HG03108 (cell line): ENCODE measurements around the gene HS6ST1.
A peak's percentile ranks its signal among the peaks of the same experiment; 100 is the strongest.

Source experiments
- ATAC-seq: cut with Tn5 transposase; IDR thresholded peaks from one replicate; pipeline ENCODE4 v1.9.1; 2021; ENCODE audit warnings: moderate library complexity; ENCODE audit not compliant: unreplicated experiment

The HS6ST1 gene

DNA sequence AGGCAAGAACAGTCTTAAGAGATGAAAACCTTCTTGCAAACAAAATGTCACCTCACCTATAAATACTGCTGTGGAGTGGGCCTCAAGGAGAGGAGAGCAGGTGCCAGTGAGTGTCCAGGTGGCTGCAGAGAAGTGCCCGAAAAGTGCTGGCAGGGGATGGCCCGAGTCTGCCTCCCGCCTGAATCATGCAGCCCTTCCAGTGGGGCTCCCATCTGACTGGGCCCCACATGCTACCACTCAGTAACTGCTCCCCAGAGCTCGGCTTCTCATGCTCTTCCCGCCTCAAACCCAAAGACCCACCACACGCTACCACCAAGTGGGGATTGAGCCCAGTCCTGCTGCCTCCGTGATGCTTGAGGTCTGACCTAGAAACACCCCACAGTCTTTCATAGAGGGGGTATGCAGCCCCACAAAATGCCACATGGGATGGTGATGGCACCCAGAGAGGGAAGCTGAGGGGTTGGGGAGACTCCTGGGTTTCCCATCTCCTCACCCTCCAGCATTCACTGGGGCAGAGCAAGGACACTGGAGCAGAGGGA is 7.4 kb downstream of the HS6ST1 start:
- no peak for ATAC-seq

- no peak for ATAC-seq
Observed at GRCh38 chr2:128310761-128311160, 7.9 kb downstream of the HS6ST1 start.

GRCh38 chr2:128310094-128310716 is 8.5 kb downstream of the HS6ST1 start:
- no peak for ATAC-seq

DNA sequence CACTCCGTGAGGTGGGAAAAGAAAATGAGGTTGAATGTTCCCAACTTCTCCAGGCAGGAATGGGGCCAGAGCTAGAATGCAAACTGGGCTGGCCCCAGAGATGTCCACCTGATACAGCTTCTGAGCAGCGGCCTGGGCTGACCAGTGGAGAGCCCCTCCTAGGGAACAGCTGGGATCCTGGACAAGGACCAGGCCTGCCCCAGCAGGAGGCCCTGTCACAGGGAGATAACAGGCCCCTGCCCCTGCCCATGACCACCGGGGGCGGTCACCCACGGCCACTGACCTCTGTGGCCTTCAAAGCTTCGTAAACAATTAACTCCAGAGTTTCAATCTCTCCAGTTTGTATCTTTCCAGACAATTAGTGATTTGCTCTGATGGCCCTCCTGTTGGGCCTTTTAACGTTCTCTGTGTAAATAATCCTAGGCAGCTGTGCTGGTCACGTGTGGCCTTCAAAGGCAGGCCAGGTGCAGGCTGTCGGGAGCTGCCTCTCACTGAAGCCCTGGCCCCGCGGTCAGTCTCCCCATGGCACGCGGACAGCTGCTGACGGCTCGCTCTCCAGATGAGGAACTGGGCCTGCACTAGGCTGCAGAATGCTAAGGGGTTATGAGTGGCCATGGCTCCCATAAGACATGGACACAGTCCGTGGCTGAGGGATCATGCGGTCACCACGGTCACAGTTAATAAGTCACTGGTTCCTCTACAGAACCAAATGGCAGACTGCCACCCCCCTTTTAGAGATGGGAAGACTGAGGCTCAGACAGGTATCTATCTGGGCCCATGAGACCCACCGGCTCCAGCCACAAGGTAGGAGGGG is 9.2 kb downstream of the HS6ST1 start:
- no peak for ATAC-seq

- ATAC-seq: no peak
Observed at GRCh38 chr2:128308889-128309279, 9.8 kb downstream of the HS6ST1 start.

GRCh38 chr2:128308284-128308731 is 10.4 kb downstream of the HS6ST1 start:
- ATAC-seq: no peak

DNA sequence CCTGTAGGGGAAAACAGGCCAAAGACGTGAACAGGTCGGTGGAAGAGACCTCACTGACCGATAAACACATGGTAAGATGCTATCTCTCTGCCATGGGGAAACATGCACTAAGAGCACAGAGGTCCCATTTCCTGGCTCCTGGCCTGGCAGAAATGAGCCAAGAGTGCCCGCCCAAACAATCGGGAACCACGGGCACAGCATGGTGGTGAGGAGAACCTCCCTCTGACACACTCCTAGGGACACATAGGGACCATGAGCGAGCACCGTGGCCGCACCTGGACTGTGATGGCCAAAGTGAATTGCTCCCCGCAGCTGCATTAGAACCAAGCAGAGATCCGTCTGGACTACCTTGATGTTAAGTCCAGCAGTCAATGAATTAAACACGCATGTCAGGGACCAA is 11.1 kb downstream of the HS6ST1 start:
- ATAC-seq: no peak

- ATAC-seq: no peak
Observed at GRCh38 chr2:128306931-128307460, 11.7 kb downstream of the HS6ST1 start.

- no peak for ATAC-seq
Observed at GRCh38 chr2:128306081-128306930, 12.4 kb downstream of the HS6ST1 start.

- ATAC-seq: peak; percentile 80
Observed at GRCh38 chr2:128305555-128306080, 13.1 kb downstream of the HS6ST1 start.

DNA sequence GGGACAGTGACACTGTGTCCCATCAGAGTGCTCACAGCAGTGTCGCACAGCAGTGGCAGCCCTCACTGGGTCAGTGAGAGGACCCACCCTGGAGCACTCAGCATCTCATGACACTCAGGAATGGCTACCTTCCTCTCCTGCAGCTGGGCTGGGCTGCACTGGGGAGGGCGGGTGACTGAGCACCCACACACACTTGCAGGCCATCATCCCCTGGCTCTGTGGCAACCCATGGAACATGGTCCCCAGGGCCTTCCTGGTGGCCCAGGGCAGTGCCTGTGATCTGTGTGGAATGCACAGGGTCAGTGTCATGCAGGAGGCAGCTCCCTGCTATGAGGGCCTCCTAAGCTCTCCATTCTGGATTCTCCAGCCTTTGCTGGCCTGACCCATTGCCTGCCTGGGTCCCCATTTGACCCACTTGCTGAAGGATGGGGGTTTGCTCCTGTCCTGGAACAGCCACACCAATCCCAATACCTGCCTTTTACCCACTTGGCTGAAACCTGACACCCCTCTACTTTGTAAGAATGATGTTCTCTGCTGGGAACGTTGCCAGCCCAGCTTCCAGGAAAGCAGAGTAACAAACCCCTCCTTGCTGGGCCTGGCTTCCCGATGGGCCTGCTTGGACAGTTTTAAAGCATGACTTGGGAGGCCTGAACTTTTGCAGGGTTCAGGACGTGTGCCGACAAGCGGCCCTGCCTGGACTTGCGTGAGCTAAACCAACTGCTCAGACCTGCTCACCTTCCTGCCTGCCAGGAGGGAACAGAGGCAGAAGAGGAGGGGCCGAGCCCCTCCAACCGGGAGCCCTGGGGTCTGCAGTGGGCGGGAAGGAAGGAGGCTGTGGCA is 13.7 kb downstream of the HS6ST1 start:
- no peak for ATAC-seq

DNA sequence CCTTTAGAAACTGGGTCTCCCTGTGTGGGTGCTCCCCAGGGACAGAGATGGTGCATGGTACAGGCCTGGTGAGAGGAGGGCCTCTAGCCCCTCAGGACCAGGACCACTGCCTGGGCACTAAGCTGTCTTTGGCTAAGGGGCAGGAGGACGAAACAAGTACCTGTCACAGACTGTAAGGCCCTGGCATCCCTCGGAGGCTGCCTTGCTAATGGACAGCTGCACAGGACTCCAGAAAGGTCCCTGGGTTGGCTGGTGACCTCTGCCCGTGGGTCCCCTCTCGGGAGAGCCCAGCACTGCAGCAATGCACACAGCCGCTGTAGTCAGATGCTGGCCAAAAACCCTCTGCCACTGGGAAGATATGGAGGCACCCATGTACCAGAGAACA is 14.3 kb downstream of the HS6ST1 start:
- no peak for ATAC-seq

- ATAC-seq: no peak
Observed at GRCh38 chr2:128303911-128304310, 14.8 kb downstream of the HS6ST1 start.

GRCh38 chr2:128303095-128303791 is 15.4 kb downstream of the HS6ST1 start:
- ATAC-seq: no peak

GRCh38 chr2:128302744-128303067 is 16.0 kb downstream of the HS6ST1 start:
- no peak for ATAC-seq

DNA sequence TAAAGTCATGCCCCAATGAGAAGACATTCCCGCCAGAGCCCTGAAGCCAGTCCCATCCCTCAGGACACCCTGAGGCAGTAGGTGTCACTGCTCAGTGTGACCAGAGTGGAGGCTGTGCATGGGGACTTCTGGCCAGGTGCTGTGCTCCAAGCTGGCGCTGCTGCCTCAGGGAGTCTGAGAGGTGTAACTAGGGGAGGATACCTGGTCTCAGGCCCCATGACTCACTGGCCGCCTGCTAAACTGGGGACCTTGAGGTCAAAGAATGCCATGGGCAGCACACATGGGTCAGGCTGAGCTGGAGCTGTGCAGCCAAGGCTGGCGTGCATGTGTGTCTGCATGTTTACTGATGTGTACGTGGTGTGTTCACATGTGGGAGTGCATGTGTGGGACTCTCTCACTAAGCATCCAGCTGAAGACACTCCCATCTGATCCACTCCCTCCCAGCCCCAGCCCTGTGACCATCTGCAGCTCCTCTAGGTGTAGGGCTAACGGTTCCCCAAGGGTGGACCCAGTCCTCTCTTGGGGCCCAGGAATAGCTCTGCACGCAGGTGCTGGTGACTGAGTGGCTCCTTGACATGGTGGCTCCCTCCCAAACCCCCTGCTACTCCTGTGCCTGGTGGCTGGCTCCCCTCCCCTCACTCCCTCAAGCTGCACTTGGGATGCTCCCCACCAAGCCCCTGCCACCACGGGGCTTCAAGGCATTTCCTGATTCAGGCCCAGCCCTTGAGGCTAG is 16.5 kb downstream of the HS6ST1 start:
- ATAC-seq: no peak

GRCh38 chr2:128301501-128301966 is 17.1 kb downstream of the HS6ST1 start:
- no peak for ATAC-seq

DNA sequence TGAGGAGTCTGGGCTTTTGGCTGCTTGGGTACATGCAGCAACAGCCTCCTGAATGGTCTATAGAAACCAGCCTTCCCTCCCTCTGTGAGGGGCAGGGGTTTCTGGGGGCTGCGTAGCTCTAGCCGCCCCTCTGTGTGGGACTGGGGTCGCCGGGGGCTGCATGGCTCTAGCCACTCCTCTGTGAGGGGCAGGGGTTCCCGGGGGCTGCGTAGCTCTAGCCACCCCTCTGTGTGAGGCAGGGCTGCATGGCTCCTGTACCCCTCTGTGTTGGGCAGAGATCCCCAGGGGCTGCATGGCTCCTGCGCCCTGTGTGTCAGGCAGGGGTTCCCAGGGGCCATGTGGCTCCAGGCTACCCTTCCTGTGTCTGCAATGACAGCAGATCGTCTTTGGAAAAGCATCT is 17.6 kb downstream of the HS6ST1 start:
- no peak for ATAC-seq
